ENCODE results near the gene MED4.

MED4 gene, protein sequence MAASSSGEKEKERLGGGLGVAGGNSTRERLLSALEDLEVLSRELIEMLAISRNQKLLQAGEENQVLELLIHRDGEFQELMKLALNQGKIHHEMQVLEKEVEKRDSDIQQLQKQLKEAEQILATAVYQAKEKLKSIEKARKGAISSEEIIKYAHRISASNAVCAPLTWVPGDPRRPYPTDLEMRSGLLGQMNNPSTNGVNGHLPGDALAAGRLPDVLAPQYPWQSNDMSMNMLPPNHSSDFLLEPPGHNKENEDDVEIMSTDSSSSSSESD

DNA sequence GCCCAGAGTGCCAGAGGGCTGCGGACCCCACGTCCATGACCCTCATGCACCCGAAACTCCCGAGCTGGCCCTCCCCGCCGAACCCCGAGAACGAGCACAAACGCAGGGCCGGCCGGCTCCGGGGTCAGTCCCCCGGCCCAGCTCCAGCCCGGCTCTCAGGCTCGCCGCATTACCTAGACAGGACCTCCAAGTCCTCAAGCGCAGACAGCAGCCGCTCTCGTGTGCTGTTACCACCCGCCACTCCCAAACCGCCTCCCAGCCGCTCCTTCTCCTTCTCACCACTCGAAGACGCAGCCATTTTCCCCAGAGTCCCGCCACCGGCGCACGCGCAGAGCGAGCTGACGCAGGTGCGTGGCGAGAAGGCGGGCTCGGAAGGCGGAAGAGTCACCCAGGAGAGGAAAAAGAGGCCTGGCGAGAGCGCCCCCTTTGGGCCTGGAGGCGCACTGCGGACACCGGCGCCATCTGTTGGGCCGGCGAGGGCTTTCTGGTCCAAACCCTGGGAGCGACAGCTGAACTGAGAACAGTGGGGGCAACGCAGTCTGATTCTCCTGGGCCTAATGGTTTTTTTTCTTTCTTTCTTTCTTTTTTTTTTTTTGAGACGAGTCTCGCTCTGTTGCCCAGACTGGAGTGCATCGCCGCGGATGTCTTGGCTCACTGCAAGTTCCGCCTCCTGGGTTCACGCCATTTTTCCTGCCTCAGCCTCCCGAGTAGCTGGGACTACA is at the start of gene MED4:
Gene MED4 (minus strand): TSS at position 324 of the 722 bp plus-strand sequence. CDS start 26 bp downstream, at position 298.
- TF ChIP-seq, protein P1, sequence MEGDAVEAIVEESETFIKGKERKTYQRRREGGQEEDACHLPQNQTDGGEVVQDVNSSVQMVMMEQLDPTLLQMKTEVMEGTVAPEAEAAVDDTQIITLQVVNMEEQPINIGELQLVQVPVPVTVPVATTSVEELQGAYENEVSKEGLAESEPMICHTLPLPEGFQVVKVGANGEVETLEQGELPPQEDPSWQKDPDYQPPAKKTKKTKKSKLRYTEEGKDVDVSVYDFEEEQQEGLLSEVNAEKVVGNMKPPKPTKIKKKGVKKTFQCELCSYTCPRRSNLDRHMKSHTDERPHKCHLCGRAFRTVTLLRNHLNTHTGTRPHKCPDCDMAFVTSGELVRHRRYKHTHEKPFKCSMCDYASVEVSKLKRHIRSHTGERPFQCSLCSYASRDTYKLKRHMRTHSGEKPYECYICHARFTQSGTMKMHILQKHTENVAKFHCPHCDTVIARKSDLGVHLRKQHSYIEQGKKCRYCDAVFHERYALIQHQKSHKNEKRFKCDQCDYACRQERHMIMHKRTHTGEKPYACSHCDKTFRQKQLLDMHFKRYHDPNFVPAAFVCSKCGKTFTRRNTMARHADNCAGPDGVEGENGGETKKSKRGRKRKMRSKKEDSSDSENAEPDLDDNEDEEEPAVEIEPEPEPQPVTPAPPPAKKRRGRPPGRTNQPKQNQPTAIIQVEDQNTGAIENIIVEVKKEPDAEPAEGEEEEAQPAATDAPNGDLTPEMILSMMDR (IDR thresholded peaks at IDR 0.05; ENCODE audit: borderline replicate concordance, insufficient read depth, low read depth, low read length): peak; percentile 100
- peak within 1 kb of the TSS; percentile 94 for H3K4me3 ChIP-seq (ENCODE audit: low read depth, low read length)

DNA sequence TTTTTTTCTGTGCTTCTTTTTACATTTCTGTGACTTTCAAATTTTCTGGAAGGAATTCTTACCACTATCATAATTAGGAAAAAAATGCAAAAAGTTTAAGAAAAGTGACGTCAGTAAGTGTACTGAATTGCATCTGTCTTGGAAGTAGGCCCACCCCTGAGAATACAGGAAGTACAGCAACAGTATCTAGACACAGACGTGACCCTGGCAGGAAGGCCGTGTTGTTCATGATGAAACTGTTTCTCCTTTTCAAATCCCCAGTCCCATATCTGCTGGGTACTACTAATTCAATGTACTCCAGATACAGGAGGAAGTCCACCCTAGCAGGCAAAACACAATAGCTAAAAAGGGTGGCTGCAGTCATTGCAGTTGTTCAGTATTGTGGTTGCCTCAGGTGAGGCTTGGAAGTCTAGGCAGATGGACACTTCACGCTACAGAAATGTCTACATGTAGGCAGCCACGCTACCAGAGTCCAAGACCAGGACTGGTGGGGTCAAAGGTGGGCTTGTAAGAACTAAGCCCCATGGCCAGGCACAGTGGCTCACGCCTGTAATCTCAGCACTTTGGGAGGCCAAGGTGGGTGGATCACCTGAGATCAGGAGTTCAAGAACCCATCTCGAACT is 49.6 kb upstream of the MED4 start:
- H3K4me3 ChIP-seq (ENCODE audit: low read depth, low read length): no peak overlapping the region
- TF ChIP-seq, protein P1 (IDR thresholded peaks at IDR 0.05; ENCODE audit: borderline replicate concordance, insufficient read depth, low read depth, low read length): no peak

DNA sequence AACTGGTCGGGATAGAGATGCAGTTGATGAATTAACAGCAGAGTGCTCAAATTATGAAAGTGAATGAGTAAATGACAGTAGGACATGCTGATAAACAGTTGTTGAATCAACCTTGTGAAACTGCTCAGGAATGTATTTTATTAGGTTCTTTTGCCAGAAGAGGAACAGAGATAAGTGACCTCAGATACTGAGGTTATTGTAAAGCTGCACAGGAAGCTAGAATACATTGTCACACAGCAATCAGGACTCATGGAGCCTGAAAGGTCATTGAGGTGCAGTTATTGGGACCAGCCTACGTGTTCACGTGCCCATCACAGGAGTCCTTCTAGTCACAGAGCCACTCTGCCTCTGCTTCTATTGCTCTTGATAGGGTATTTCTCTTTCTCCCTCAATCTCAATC is 47.5 kb upstream of the MED4 start:
- no peak overlapping the region for H3K4me3 ChIP-seq (ENCODE audit: low read depth, low read length)
- TF ChIP-seq, protein P1 (IDR thresholded peaks at IDR 0.05; ENCODE audit: borderline replicate concordance, insufficient read depth, low read depth, low read length): no peak

DNA sequence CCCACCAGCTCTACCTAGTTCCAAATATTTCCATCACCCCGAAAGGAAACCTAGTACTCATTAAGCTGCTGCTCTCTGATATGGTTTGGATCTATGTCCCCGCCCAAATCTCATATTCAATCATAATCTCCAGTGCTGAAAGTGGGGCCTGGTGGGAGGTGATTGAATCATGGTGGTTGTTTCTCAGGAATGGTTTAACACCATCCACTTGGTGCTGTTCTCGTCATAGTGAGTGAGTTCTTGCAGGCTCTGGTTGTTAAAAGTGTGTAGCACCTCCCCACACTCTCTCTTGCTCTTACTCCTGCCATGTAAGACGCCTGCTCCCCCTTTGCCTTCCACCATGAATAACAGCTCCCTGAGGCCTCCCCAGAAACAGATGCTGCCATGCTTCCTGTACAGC is 43.4 kb upstream of the MED4 start:
- TF ChIP-seq, protein P1 (IDR thresholded peaks at IDR 0.05; ENCODE audit: borderline replicate concordance, insufficient read depth, low read depth, low read length): no peak
- H3K4me3 ChIP-seq (ENCODE audit: low read depth, low read length): no peak overlapping the region

DNA sequence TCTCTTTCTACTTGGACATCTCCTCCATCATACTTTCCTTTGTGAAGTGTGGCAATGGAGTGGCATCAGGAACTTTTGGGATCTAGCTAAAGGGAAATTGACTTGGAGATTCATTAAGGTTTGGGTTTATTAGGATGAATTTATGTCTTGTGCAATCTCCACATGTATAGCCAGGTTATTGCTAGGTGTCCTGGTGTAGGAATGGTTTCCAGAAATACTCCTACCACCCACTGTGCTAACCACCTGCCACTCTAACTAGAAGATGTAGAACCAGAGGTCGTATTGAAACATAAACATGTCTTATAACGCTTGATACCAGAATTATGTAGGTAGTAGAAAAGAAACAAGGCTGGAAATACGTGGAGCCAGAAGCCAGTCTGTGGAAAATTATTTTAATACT is 38.1 kb upstream of the MED4 start:
- TF ChIP-seq, protein P1 (IDR thresholded peaks at IDR 0.05; ENCODE audit: borderline replicate concordance, insufficient read depth, low read depth, low read length): no peak
- no peak overlapping the region for H3K4me3 ChIP-seq (ENCODE audit: low read depth, low read length)

DNA sequence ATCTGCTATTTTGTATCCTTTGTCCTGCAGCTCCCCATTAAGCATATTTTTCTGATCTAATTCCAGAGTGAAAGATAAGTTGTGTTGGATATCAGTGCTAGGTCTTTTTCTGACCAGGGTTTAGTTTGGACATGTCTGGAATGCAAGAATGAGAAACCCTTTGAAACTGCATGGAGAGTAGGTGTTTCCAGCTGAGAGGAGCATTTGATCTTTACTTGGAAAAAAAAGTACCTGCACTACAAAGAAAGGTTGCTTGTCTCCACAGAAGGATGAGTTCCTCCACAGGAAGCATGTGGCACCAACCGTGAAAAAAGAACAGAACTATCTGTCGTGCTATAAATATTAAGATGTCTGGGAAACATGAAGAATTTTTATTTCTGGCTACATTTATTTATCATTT is 36.6 kb upstream of the MED4 start:
- TF ChIP-seq, protein P1 (IDR thresholded peaks at IDR 0.05; ENCODE audit: borderline replicate concordance, insufficient read depth, low read depth, low read length): no peak
- no peak overlapping the region for H3K4me3 ChIP-seq (ENCODE audit: low read depth, low read length)

Data from GM12875 (cell line).